Neuron (in vitro differentiated cells): ENCODE data around the gene RNF215.

Source experiments
- H2AFZ ChIP-seq: one replicate; pipeline ENCODE4 v1.6.1; 2013; ENCODE audit warnings: low read depth, mild to moderate bottlenecking, inconsistent platforms, low read length, moderate library complexity
- H3K27me3 ChIP-seq: one replicate; pipeline ENCODE4 v1.6.1; 2013; ENCODE audit warnings: low read length; ENCODE audit not compliant: insufficient read depth
- H3K36me3 ChIP-seq: one replicate; pipeline ENCODE4 v1.6.1; 2013; ENCODE audit warnings: low read length; ENCODE audit not compliant: insufficient read depth
- H3K4me1 ChIP-seq: one replicate; pipeline ENCODE4 v1.6.1; 2013; ENCODE audit warnings: low read length; ENCODE audit not compliant: insufficient read depth
- H3K4me3 ChIP-seq: 2 replicates; pipeline ENCODE4 v1.5.1; 2013; ENCODE audit warnings: mild to moderate bottlenecking, low read length, moderate library complexity
- H3K9me3 ChIP-seq: one replicate; pipeline ENCODE4 v1.6.1; 2013; ENCODE audit warnings: low read length

The RNF215 gene

GRCh38 chr22:30381264-30381663 is 5.9 kb downstream of the RNF215 start:
- H2AFZ ChIP-seq = no peak overlapping the region
- no peaks in the 10 kb centered on the region for H3K27me3 ChIP-seq
- no peak overlapping the region for H3K4me3 ChIP-seq
- H3K36me3 ChIP-seq = peaks cover 29% of the 10 kb centered on the region
- H3K9me3 ChIP-seq = no peaks in the 10 kb centered on the region
- peaks cover 3% of the 10 kb centered on the region for H3K4me1 ChIP-seq

DNA sequence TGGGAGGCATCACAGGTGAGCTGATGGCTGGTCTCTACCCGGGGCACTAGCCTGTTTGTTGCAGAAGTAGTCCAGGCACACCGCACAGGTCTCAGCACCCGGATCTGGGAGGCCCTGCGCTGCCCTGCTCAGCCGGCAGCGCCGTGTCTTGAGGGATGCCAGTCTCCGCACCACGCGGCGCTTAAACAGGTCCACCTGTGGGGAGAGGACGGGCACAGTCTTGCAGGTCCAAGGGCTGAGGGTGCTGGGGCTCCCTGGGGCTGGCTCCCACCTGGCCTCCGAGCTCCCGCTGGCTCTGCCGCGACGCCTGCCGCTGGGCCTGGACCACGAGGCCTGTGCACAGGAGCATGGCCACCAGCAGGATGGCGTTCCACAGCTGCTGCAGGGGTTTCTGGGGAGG is 7.2 kb downstream of the RNF215 start:
- no peaks in the 10 kb centered on the region for H3K4me1 ChIP-seq
- no peaks in the 10 kb centered on the region for H3K27me3 ChIP-seq
- H3K36me3 ChIP-seq = peaks cover 29% of the 10 kb centered on the region
- no peak overlapping the region for H2AFZ ChIP-seq
- no peak overlapping the region for H3K4me3 ChIP-seq
- H3K9me3 ChIP-seq = no peaks in the 10 kb centered on the region

DNA sequence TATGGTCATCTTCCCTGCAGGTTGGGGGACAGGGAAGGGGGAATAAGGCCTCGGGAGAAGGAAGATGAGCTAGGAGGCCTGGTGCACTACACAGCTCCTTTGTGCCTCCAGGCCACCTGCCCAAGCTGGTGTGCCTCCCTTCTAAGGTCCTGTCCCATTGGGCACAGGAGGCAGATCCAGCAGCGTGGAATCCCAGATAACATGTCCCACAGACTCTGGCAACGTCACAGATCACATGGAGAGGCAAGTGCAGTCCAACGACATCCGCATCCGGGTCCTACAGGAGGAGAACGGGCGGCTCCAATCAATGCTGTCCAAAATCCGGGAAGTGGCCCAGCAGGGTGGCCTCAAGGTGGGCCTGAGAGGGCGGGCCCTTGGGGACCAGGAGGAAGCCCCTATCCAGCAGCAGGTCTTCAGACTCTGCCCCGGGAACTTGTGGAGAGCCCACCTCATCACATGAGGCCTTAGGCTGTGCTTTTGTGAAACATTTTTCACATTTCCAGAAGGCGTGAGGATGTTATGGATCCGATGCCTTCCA is 11.8 kb downstream of the RNF215 start:
- no peaks in the 10 kb centered on the region for H3K4me1 ChIP-seq
- H3K4me3 ChIP-seq = no peak overlapping the region
- no peak overlapping the region for H2AFZ ChIP-seq
- no peaks in the 10 kb centered on the region for H3K9me3 ChIP-seq
- no peaks in the 10 kb centered on the region for H3K27me3 ChIP-seq
- peaks cover 16% of the 10 kb centered on the region for H3K36me3 ChIP-seq

DNA sequence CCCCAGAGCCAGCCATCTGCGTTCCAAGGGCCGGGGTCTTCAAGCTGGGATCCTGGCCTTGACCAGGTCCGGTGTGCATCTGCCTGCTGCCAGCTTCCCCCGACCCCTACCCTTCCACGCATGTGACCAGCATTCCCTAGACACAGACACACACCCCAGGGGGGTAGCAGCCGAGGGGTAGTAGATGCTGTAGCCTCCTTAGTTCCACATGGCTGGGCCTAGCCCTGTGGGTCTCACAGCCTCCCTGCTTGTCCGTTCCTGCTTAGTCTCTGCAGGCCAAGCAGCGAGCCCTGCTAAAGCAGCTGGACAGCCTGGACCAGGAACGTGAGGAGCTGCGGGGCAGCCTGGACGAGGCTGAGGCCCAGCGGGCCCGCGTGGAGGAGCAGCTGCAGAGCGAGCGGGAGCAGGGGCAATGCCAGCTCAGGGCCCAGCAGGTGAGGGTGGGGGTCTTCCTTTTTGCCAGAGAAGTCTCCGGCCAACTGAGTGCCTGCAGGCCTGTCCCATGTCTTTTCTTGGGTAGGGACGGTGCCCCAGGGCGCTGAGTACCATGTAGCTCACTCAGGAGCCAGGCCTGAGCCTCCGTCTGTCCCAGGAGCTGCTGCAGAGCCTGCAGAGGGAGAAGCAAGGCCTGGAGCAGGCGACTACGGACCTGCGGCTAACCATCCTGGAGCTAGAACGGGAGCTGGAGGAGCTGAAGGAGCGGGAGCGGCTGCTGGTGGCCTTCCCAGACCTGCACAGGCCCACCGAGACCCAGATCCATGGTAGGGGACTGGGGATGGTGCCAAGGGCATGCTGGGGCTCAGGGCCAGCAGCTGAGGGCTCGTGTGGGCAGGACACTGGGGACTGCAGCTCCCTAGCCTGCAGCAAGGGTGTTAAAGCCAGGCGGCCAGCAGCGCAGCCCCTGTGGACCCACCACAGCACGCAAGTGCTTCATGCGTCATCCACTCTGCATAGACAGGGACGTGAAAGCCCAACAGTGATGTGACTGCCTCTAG is 13.6 kb downstream of the RNF215 start:
- H2AFZ ChIP-seq = no peak overlapping the region
- H3K4me1 ChIP-seq = no peaks in the 10 kb centered on the region
- H3K36me3 ChIP-seq = peaks cover 7% of the 10 kb centered on the region
- no peaks in the 10 kb centered on the region for H3K27me3 ChIP-seq
- no peaks in the 10 kb centered on the region for H3K9me3 ChIP-seq
- no peak overlapping the region for H3K4me3 ChIP-seq

GRCh38 chr22:30372915-30373314 is 14.3 kb downstream of the RNF215 start:
- H3K36me3 ChIP-seq = peaks cover 5% of the 10 kb centered on the region
- H3K9me3 ChIP-seq = no peaks in the 10 kb centered on the region
- no peaks in the 10 kb centered on the region for H3K4me1 ChIP-seq
- no peak overlapping the region for H2AFZ ChIP-seq
- H3K27me3 ChIP-seq = no peaks in the 10 kb centered on the region
- H3K4me3 ChIP-seq = no peak overlapping the region

DNA sequence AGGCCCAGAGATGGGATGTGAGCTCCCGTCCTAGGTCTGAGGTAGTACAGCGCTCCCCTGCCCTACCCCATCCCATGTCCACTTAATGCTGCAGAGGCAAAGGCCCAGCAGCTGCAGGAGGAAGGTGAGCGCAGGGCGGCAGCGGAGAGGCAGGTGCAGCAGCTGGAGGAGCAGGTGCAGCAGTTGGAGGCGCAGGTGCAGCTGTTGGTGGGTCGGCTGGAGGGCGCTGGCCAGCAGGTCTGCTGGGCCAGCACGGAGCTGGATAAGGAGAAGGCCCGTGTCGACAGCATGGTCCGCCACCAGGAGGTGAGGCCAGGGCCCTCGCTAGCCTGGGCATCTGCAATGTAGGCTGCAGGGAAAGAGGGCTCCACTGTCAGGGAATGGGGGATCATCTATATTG is 15.2 kb downstream of the RNF215 start:
- Histone ChIP-seq H2AFZ (no peak overlapping the region), H3K27me3 (no peaks in the 10 kb centered on the region), H3K4me3 (no peak overlapping the region), H3K4me1 (no peaks in the 10 kb centered on the region), H3K9me3 (no peaks in the 10 kb centered on the region), H3K36me3 (no peaks in the 10 kb centered on the region)

GRCh38 chr22:30371321-30371720 is 15.9 kb downstream of the RNF215 start:
- H3K36me3 ChIP-seq = no peaks in the 10 kb centered on the region

GRCh38 chr22:30370641-30371230 is 16.5 kb downstream of the RNF215 start:
- Histone ChIP-seq H3K9me3 (no peaks in the 10 kb centered on the region), H3K36me3 (no peaks in the 10 kb centered on the region), H3K4me3 (no peak overlapping the region), H2AFZ (no peak overlapping the region), H3K4me1 (no peaks in the 10 kb centered on the region), H3K27me3 (no peaks in the 10 kb centered on the region)

More at GRCh38 chr22:30371321-30371720, 15.9 kb downstream of the RNF215 start:
- H3K27me3 ChIP-seq = no peaks in the 10 kb centered on the region
- H3K9me3 ChIP-seq = no peaks in the 10 kb centered on the region
- H2AFZ ChIP-seq = no peak overlapping the region
- no peaks in the 10 kb centered on the region for H3K4me1 ChIP-seq
- no peak overlapping the region for H3K4me3 ChIP-seq

GRCh38 chr22:30368420-30368819 is 18.8 kb downstream of the RNF215 start:
- H2AFZ ChIP-seq = no peak overlapping the region
- no peaks in the 10 kb centered on the region for H3K27me3 ChIP-seq
- no peaks in the 10 kb centered on the region for H3K4me1 ChIP-seq
- no peaks in the 10 kb centered on the region for H3K9me3 ChIP-seq
- H3K36me3 ChIP-seq = no peaks in the 10 kb centered on the region
- no peak overlapping the region for H3K4me3 ChIP-seq

- no peak overlapping the region for H2AFZ ChIP-seq
- no peaks in the 10 kb centered on the region for H3K9me3 ChIP-seq
- no peak overlapping the region for H3K4me3 ChIP-seq
- H3K36me3 ChIP-seq = no peaks in the 10 kb centered on the region
- no peaks in the 10 kb centered on the region for H3K4me1 ChIP-seq
- no peaks in the 10 kb centered on the region for H3K27me3 ChIP-seq
Observed at GRCh38 chr22:30365891-30366290, 21.3 kb downstream of the RNF215 start.

DNA sequence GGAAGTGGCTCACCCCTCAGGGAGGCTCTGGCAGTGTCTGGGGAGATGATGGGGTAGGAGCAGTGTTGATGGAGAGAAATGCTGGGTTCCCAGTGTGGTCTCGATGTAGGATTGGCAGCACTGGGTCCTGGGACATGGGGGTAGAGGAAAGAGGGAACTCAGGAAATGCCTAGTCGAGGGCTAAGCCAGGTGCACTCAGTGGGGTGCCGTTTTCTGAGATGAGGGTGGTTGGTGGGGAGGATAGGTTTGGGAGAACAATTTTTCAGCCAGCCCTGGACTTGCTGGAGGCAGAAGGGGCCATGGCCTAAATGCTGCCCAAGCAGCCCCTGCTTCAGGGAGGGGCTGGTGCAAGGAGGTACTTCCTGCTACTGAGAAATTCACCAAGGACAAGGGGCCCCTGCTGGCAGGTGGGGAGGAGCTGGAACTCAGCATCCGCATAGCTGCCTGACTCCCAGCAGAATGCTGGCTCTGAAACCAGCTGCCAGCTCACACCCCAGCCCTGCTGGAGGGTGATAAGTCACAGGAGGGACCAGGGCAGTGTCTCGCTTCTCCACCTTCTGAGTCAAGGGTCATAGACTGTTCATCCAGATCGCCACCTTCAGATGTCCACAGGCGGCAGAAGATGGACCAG is 24.4 kb downstream of the RNF215 start:
- no peak overlapping the region for H3K4me3 ChIP-seq
- H3K9me3 ChIP-seq = no peaks in the 10 kb centered on the region
- H3K27me3 ChIP-seq = no peaks in the 10 kb centered on the region
- no peak overlapping the region for H2AFZ ChIP-seq
- no peaks in the 10 kb centered on the region for H3K36me3 ChIP-seq
- no peaks in the 10 kb centered on the region for H3K4me1 ChIP-seq

GRCh38 chr22:30361916-30362650 is 25.1 kb downstream of the RNF215 start:
- Histone ChIP-seq H3K27me3 (no peaks in the 10 kb centered on the region), H2AFZ (no peak overlapping the region), H3K4me1 (peaks cover 3% of the 10 kb centered on the region), H3K9me3 (no peaks in the 10 kb centered on the region), H3K4me3 (no peak overlapping the region), H3K36me3 (no peaks in the 10 kb centered on the region)
